HL-60 (cell line): ENCODE measurements around the gene FPR1.

Experiments
- CTCF ChIP-seq: IDR thresholded peaks from one replicate; pipeline ENCODE4 v1.5.1; 2011; ENCODE audit warnings: low read length, control low read depth, inconsistent platforms; ENCODE audit not compliant: insufficient read depth
- GABPA ChIP-seq: IDR thresholded peaks from 2 replicates; pipeline ENCODE4 v1.6.1; 2012; ENCODE audit warnings: low read depth
- POLR2AphosphoS5 ChIP-seq: IDR thresholded peaks from 2 replicates; pipeline ENCODE4 v1.6.1; 2012; ENCODE audit warnings: low read depth

- TF ChIP-seq POLR2AphosphoS5 (no peak), CTCF (no peak), GABPA (no peak)
Measured at GRCh38 chr19:51788029-51788428, 36.4 kb upstream of the FPR1 start.
